GM19372 (cell line): ENCODE measurements around the gene CAMTA1.

Source experiments
- ATAC-seq: cut with Tn5 transposase; IDR thresholded peaks from one replicate; pipeline ENCODE4 v1.9.1; 2021; ENCODE audit warnings: mild to moderate bottlenecking, low read depth, moderate library complexity; ENCODE audit not compliant: unreplicated experiment

CAMTA1 gene

DNA sequence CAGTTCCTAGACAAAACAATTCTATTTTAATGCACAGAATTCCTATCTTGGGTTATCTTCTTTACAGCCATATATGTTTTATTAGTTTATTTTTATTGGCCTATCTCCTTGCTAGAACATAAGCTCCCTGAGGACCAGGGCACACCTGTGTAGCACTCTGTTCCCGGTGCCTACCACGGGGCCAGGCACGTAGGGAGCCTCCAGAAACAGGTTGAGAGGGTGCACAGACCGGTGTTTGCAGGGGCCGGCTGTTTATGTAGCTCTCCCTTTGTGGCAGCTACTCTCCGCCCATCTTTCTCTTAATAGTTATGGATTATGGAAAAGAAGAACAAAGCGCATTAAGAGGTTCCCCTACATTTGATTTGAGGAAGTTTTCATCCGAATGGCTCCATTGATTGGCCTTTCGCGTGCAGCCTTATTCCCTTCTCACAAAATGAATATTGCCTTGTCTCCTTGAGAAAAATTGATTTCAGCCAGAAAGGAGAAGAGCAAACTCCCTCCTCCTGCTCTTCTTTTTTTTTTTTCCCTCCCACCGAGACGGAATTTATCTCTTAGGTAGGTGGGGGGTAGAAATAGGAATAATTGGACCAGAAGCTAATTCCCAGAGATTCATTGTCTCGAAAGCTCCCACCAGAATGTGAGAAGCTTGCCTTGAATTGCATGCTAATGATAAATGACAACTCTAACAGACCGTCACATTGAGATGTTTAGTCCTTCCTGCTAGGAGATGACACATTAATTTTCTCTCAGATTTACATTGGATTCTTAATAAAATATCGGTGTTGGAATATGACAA lies 447.4 kb downstream of the CAMTA1 start:
- no peak for ATAC-seq

DNA sequence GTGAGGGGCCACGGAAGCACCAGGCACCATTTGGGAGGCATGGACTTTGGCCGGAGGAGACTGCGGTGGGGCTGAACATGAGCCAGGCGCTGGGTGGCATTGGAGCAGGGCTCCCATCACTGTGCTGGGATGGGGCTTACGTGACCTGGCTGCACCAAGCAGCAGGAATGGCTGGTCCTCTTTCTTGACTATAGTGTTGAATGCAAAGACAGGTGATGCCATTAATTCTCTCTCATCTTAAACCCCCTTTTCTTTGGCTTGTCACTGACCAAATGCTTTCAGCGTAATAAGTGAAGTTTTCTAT lies 447.9 kb downstream of the CAMTA1 start:
- ATAC-seq, result no peak

DNA sequence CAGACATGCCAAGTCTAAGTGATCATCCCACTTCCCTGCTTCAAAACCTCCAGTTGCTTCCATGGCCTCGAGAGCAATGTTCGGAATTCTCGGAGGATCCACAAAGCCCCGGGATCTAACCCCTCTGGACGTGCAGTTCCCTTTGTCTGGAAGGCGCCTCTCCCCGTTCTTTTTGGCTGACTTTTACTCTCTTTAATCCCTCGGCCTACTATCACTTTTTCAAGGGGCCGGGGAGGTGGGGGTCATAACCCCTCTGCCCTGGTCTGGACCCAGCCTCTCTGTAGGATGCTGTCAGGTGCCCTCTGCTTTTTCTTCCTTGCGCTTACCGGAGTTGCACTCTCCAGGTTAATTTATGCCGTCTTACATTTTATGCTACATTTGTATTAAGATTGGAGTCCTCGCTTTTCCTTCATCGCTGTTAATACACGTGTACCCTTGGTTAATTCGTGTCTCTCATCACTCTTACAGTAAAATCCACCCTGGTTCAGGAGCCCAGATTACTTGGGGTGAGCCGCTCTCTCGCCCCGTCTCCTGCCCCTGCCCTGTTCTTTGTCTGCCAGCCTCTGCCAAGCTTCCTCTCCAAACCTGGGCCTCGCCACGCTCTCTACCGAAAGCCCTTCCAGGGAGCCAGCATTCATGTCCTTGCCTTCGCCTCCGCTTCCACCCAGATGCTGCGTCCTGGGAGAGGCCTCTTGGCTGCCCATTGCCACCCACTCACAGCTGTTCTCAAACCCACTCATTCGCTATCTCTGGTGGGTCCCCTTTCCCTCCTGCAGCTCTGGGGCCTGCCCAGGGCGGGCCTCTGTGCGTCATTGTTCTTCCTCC lies 448.6 kb downstream of the CAMTA1 start:
- ATAC-seq, result no peak

DNA sequence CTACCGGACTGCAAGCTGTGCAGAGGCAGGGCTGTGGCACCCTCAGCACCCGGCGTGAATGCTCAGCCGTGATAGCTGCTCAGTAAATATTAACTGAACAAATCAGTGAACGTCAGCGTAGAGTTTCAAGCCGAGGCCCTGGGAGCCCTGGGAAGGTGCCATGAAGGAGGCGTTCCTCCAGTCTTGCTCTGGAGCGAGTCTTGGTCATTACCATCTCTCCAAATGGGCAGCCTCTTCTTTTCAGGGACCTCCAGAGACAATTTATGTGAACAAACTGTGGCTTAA lies 449.2 kb downstream of the CAMTA1 start:
- ATAC-seq, result no peak

DNA sequence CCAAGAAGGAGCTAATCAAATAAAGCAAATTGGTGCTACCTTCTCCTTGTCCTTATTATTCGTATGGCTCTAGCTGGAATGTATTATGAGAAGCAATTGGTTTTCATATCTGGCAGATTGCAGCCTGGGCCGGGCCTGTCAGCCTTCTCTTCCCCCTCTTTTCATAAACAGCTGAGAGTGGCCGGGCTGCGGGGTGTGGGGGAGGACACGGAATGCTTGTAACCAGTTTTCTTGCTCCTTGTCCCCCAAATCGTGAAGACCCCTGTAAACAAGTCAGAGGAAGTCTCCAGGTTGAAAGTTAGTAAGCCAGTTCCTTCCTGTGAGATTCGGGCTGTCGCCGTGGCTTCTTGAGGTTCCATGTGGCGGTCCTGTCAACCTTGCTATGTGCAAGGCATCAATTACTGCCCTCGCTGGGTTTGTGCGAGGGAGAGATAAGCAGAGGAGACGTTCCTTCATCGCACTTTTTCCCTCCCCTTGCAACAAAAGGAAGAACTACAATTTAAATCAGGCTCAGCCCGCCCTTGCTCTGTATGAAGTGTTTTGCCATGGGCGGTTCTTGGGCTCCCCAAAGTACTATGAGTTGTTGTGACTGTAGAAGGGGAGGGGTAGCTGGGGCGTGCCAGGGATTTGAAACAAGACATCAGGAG lies 450.7 kb downstream of the CAMTA1 start:
- no peak for ATAC-seq

DNA sequence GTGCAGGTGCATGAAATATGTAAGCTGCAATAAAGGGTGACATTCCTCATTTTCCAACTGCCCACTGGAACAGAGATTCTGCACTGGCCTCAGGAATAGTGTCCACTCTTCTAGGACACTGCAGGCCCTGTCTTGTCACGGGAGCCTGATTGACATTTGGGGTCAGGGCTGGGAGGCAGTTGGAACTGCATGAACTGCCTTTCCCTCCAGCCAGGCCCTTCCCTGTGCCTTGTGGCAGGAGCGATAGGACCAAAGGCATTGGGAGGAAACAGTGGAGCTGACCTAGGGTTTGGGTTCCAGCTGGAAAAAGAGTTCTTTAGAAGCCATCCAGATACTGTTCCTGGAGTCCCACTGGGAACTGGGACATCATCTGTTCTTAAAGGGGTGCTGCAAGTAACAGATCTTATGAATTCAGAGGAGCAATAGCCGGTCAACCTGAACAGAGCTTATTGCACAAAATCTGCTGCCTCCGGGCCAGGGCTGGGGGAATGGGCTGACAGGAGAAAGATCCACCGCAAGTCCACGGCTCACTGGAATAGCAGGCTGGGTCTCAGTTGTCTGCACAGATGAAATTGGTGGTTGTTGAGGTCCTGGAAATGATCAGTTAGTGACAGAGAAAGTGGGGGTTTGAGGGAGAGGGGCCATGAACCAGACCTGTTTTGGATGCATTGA lies 451.7 kb downstream of the CAMTA1 start:
- no peak for ATAC-seq

DNA sequence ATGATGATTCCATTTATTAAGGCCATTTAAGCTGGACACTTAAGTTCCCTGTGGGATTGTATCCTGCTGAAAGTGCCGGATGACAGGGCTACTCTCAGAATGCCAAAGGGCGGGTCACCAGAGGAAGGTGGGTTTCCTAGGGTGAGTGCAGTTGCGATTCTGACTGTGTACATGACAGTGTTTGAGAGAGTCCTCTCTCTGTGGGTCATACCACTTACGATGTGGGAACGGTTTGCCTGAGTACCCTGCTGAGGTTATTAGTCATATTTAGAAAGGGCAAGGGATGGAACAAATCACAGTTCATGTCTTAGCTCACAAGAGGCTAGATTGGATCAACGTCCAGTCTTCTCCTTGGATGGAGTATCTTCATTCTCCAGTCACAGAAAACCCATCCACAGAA lies 461.9 kb downstream of the CAMTA1 start:
- ATAC-seq, result no peak

DNA sequence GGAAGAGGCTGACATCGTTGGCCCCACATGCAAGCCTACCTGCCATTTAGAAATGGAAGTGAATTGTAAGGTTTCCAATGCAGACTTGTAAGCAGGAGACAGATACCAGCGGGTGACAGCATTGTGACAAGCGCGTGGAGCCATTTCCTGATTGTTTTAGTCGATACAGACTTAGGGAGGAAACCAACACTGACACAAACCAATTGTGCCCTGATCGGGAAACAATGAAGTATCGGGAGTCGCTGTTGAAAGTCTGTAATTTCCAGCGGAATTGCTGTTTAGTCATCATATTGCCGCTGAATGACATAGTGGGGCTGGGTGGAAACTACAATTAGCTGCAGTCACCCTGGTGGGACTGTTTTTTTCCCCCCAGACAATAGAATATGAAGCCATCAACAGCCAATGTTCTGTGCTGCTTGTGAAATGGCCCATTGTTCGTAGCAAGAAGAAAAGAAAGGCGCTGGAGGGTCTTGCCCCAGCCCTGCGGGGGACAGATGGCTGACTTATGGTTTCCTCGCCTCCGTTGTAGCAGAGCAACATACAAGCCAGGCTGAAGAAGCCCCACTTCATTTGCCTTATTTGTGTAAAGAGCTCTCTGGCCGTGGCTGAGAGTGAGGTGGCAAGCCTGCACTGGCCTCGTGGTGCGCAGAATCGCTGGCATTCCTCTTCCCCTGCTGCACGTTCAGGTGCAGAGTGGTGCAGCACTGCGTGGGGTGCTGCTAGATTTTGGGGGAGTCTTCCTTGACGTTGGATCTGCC lies 462.7 kb downstream of the CAMTA1 start:
- ATAC-seq, result no peak

DNA sequence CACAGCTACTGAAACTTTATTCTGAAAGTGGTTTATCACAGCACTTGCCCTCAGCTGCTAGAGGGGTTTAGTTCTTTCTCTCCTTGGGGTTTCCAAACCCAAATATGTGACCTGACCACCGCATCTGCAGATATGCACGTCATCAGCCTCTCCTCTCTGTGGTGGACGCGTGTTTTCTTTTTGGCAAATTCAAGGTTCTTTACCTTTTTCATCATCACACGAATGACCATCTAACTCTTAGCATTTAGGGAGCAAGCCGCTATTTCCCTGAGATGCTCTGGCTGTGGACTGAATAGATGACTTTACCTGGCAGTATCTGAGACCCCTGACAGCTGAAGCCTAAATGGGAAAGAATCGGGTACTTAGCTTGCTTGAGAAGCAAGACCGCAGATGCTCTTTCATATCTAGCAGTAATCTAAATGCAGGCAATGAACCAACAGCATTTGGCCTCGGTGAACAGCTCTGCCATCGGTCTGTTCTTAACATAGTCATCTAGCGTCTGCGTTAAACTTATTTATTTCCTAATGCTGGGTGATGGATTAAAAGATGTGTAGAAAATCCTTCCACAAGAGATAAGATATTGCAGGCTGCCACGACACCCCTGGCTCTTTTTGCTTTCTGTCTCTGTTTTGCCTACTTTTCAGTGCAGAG lies 463.4 kb downstream of the CAMTA1 start:
- ATAC-seq, result no peak

DNA sequence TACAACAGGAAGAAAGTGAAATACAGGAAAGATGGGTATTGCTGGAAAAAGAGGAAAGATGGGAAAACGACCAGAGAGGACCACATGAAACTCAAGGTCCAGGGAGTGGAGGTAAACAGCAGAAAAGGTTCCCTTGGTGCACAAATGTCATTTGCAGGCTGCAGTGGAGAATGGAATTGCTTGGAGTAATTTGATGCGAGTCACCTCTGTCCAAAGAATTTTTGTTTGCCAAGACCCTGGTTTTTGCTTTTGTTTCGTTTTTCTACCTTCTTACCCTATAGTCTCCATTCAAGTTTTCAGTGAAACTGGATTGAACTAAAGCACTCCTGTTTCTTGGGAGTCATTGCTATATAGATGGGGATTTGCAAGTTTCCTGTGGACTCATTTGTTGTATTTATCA lies 464.3 kb downstream of the CAMTA1 start:
- ATAC-seq, result no peak

DNA sequence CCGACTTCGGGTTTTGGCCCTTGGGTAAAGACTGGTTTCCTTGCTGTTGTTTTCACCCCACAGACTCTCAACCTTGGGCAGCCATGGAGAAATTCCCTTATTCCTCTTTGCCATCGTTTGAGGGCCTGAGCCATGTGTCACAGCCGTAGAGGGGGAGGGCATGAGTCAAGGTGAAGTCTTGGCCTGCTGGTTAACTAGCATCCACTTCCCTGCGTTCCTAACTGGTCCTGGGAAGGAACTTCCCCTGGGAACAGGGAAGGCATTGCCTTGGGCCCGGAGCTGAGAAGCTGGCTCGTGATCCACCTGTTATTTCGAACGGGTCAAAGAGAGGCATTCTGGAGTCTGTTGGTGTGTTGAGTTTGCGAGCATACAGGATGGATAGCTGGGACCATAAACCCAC lies 464.9 kb downstream of the CAMTA1 start:
- ATAC-seq, result no peak

DNA sequence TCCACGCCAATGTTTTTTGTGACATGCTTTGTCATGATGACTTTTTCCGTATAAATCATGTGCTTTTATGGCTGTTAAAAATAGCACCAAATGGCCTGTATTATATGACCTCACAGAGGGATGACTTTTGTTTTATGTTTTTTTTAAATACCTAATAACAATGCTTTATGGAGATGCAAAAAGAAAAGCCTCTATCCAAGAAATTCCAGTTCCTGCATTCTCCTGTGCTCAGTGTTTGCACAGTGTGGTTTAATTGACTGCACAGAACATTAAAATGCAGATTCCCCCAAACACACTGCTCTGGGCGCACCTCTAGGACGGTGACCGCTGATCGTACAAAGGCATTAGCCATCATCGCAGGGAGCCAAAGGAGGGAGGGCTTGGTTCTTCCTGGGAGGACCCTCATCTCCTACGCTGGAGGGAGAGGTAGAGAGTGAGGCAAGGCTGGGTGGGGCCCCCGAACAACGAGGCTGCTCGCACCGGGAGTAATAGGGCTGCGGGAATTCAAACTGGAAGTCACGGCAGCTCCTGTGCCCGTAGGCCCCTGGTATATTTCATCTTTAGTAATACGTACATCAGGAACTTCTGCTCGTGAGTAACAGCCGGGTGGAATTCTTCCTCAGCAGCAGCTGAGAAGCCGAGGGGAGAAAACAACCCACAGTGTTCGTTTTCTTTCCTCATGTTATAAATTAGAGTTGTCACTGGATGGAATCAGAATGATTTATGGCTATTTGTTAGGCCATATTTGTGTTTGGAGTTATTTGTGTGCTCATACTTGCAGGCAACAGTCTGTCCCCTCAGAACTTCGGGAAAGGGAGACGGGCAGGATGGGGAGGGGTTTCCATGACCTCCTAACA lies 465.6 kb downstream of the CAMTA1 start:
- ATAC-seq, result no peak

DNA sequence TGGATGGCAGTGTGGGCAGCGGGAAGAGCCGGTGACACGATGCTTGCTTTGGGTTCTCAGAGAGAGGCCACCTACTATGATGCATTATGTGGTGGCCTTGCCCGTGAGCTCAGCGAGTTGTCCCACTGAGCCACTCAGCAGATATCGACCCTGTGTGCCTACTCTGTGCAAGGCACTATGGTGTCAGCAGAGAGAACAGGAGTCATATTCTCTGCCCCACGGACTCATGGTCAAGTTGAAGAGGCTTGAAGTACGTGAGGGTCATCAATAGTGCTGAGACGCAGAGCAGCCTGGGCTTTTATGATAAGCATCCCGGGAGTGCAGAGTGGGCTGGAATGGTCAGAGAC lies 466.2 kb downstream of the CAMTA1 start:
- no peak for ATAC-seq

DNA sequence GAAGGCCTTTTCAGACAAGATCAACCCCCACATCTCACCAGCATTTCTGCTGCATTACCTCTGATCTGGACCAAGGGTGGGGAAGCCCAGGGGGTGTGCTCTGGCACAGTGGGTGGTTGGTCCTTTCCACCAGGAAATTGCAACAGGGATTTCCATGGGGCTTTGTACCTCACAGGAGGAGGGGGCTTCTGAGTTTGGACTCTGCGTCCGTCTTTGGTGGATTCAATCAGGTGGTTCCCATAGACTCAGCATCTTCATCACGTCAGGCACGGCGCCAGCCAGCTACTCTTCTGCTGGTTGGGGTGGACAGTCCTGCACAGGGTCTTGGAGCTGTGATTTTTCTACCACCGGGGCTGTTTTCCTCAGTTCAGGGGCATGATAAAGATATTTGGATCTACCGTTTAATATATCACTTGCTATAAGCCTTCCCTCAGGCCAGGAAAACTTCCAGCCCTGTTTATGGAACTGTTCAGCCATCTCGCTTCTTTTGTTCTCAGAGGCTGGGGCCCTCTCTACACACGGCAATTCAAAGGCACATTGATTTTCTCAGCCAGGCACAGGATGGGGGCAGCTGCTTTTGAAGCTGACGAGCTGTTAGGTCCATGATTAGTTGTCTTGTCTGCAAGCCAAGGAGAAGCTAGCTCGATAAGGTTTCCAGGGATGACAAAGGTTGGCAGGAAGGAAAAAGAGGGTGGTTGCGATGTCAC lies 467.3 kb downstream of the CAMTA1 start:
- ATAC-seq, result no peak

DNA sequence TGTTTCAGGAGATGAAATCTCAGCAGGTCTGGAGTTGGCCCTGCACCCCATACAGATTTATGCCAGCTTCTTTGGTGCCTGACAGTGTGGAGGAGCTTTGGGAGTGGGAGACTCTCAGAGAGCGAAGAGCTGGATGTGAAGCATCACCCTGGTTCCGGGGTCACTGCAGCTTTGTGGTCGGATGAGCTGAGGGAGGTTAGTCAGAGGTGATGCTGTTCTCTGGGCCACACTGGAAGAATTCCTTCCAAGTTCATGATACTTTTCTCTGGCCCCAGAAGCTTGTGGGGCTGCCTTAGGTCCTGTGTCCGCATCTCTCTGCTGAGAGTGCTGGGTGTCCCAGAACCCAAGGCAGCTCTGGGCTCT lies 467.8 kb downstream of the CAMTA1 start:
- ATAC-seq, result no peak

DNA sequence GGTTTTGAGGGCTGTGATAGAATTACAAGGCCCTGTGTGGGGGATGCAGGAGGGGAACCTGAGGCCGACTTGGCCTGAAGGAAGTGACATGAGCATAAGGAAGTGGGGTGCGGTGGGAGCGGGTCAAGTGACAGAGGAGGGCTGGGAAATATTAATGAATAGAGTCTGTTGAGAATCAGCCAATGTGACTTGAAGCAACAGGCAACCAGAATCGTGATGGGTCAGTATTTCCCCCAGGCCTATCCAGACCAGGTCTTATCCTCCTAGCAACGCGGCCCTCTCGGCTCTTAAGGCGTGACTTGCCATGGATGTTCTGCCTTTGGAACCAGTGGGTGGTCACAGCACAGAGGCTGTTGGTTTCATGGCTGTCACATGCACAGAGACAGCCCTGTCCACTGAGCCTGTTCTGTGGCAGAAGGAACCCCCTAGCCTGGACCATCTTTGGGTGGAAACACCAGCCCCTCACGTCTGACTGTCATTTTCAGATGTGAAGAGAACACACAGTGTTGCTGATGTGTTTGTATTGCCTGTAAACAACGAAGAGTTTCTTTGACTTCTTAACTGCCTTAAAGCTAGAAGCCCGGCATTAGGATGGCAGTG lies 468.8 kb downstream of the CAMTA1 start:
- no peak for ATAC-seq

DNA sequence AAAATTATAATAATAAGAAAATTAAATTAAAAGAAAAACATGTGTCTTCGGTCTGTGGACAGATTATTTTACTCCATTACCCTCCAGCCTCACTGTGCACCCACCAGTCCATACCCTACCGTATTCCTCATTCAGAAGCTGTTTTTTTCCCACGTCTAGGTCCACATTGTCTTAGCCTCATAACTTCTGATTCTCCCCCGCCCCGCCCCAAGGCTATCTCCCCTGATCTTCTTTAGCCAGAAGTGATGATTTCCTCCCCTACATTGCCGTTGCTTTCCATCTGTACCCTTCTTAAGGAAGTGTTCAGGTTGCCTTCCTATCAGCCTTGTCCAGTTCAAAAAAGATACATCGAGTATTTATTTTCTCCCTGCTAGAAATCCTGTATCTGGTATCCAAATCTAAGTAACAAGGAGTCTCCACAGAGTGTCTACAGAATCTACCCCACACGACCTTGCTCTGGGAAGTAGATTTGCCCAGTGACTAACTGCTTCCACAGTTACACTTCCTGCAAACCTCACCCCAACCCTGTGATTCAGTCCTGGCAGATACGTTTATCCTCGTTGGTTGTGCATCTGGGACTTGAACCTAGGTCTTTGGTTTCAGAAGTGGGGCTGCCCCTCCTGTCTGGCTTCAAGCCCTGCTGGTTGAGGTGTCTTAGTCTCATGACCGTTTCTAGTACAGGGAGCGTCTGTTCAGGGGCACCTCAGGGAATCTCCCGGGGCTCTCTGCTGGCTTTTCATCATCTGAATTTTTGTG lies 470.2 kb downstream of the CAMTA1 start:
- no peak for ATAC-seq

DNA sequence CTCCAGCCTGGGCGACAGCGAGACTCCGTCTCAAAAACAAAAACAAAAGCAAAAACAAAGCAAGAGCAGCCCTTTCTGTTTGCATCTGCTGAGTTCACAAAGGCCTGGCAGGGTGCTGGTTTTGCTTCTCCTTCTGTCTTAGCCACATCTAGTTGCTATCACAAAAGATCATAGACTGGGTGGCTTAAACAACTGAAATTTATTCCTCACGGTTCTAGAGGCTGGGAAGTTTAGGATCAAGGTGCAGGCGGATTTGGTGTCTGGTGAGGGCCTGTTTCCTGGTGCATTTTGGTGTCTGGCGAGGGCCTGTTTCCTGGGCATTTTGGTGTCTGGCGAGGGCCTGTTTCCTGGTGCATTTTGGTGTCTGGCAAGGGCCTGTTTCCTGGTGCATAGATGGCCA lies 471.3 kb downstream of the CAMTA1 start:
- ATAC-seq, result no peak
